ENCODE data around the gene GET4.

DNA sequence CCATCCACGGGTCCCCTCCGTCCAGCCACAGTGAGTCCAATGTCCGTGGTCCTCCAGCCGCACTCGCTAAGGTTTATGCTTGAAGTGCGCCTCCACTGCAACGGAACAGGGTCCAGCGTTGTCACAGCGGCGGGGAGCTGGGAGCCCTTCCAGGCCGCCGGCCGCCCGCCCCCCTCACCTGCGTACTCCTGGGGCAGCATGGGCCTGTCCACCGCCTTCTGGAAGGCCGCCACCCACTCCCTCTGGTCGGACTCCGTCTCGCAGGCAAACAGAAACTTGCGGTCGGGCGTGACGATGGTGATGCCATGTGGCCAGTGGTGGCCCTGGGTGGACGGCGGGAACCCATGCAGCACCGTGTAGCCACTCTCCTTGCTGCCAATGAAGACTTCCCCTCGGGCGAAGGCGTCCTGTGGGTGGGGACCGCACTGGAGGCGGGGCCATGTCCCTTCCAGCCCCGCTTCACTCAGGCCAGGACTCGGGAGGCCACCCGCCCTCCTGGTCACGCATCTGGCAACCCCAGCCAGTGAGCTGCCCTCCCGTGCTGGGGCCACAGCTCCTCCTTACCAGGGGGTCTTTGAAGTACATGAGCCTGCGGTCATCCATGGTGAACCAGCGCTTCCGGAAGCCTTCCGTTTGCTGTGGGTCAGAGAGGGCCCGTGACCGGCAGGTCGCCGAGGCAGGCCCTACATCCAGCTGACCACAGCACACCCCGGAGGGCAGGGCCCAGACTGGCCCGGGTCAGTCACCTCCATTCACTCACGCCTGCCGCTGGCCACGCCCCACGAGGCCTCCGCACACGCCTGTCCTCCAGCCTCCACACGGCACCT lies 22.7 kb downstream of the GET4 start:
- no peak for TF ChIP-seq EZH2 (IDR thresholded peaks at IDR 0.05; ENCODE audit: low read depth, low read length, severe bottlenecking)
- no peak for TF ChIP-seq NRF1 (IDR thresholded peaks at IDR 0.05; ENCODE audit: low read depth, low read length)
- TF ChIP-seq, protein P1, sequence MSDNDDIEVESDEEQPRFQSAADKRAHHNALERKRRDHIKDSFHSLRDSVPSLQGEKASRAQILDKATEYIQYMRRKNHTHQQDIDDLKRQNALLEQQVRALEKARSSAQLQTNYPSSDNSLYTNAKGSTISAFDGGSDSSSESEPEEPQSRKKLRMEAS (IDR thresholded peaks at IDR 0.05), result no peak
- no peak for TF ChIP-seq POLR2A (IDR thresholded peaks at IDR 0.05; ENCODE audit: control extremely low read depth in 1 of 2, low read depth in 2 of 2, low read length in 2 of 2)
- TF ChIP-seq CREB1 (IDR thresholded peaks at IDR 0.05), result no peak
- no peak for TF ChIP-seq RAD21 (IDR thresholded peaks at IDR 0.05 in 1 of 2, conservative IDR thresholded peaks at IDR 0.05 in 1 of 2; ENCODE audit: low read depth in 2 of 2, low read length in 2 of 2)
- TF ChIP-seq, protein P2, sequence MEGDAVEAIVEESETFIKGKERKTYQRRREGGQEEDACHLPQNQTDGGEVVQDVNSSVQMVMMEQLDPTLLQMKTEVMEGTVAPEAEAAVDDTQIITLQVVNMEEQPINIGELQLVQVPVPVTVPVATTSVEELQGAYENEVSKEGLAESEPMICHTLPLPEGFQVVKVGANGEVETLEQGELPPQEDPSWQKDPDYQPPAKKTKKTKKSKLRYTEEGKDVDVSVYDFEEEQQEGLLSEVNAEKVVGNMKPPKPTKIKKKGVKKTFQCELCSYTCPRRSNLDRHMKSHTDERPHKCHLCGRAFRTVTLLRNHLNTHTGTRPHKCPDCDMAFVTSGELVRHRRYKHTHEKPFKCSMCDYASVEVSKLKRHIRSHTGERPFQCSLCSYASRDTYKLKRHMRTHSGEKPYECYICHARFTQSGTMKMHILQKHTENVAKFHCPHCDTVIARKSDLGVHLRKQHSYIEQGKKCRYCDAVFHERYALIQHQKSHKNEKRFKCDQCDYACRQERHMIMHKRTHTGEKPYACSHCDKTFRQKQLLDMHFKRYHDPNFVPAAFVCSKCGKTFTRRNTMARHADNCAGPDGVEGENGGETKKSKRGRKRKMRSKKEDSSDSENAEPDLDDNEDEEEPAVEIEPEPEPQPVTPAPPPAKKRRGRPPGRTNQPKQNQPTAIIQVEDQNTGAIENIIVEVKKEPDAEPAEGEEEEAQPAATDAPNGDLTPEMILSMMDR (IDR thresholded peaks at IDR 0.05; ENCODE audit: control extremely low read depth in 1 of 3, insufficient read depth in 1 of 3, low read depth in 1 of 3, low read length in 3 of 3), result no peak
- TF ChIP-seq POLR2AphosphoS5 (IDR thresholded peaks at IDR 0.05; ENCODE audit: low read depth, low read length), result no peak
- TF ChIP-seq EP300 (IDR thresholded peaks at IDR 0.05; ENCODE audit: borderline replicate concordance in 1 of 2, low read depth in 2 of 2, low read length in 2 of 2), result no peak
- no peak for TF ChIP-seq SP2 (IDR thresholded peaks at IDR 0.05; ENCODE audit: low read length)
- TF ChIP-seq RFX5 (IDR thresholded peaks at IDR 0.05; ENCODE audit: borderline replicate concordance, low read depth, low read length), result no peak

Measured in H1 (cell line).